AG04449 (cell line): ENCODE data around the gene RYR2.

ENCODE experiments used
- CTCF ChIA-PET: fragments of 350-600 bp; formaldehyde crosslinking; extraction: SDS; loops from one replicate; lab custom pipeline; 2021; ENCODE audit warnings: antibody characterized with exemption; lab: Yijun Ruan, JAX
- POLR2A ChIA-PET: fragments of 400-600, 350-600 bp; formaldehyde crosslinking; extraction: SDS; loops from one replicate; lab custom pipeline; 2020; ENCODE audit warnings: antibody characterized with exemption, inconsistent platforms; lab: Yijun Ruan, JAX
- DNase-seq: peaks from one replicate; pipeline ENCODE4 v3.0.0-alpha.2; 2010; ENCODE audit warnings: low read depth, low spot score
- H3K4me3 ChIP-seq: 2 replicates; pipeline ENCODE4 v1.5.1; 2011; ENCODE audit warnings: low read depth, mild to moderate bottlenecking, control low read depth, low read length
- CTCF ChIP-seq: IDR thresholded peaks from one replicate; pipeline ENCODE4 v1.5.1; 2011; ENCODE audit warnings: mild to moderate bottlenecking, moderate library complexity, low read length, control low read depth, inconsistent platforms; ENCODE audit not compliant: insufficient read depth; ENCODE audit errors: missing control alignments

RYR2 gene

GRCh38 chr1:237041795-237042525 is at the start of gene RYR2:
Gene RYR2, plus strand, starts transcription at chr1:237042184. Its CDS starts 338 bp downstream, at chr1:237042522.
- H3K4me3 ChIP-seq: no peak within 1 kb of the TSS
- no peak for DNase-seq
- TF ChIP-seq CTCF: no peak
- ChIA-PET POLR2A (no interaction called here), CTCF (no interaction called here)

- POLR2A ChIA-PET: no interaction called here
- CTCF ChIA-PET: no interaction called here
- no peak for DNase-seq
- TF ChIP-seq CTCF: no peak
- H3K4me3 ChIP-seq: no peak overlapping the region
Measured at GRCh38 chr1:236992449-236992848, 49.5 kb upstream of the RYR2 start.

GRCh38 chr1:236994450-236994849 is 47.5 kb upstream of the RYR2 start:
- POLR2A ChIA-PET: no interaction called here
- CTCF ChIA-PET: interaction anchor here (1.2 kb wide), 1 partner anchor 235 kb away, joined by 3 read pairs; no protein-coding TSS in a partner anchor

DNA sequence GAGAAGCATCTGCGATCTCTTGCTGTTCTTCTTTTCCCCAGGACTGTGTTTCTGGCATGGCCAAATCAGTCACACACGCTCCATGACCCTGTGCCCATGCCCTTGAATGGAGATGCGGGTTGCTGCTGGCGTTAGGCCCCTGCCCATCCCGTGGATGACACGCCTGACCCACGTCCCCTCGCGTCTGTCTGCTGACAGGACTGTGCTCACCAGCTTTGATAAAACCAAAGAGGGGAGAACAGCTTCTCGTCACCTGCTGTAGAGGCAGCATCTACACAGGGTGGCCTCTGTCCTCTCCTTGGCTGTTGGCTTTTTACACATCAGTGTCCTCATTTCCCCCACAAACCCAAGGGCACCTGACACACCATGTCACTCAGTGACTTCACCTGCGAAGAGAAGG is 44.6 kb upstream of the RYR2 start:
- no peak for DNase-seq
- H3K4me3 ChIP-seq: no peak overlapping the region
- ChIA-PET POLR2A (no interaction called here), CTCF (no interaction called here)
- no peak for TF ChIP-seq CTCF

More at GRCh38 chr1:236994450-236994849, 47.5 kb upstream of the RYR2 start:
- no peak for DNase-seq
- H3K4me3 ChIP-seq: no peak overlapping the region
- TF ChIP-seq CTCF: no peak

GRCh38 chr1:236997882-236998281 is 44.1 kb upstream of the RYR2 start:
- POLR2A ChIA-PET: no interaction called here
- CTCF ChIA-PET: no interaction called here
- no peak for DNase-seq
- H3K4me3 ChIP-seq: no peak overlapping the region
- TF ChIP-seq CTCF: no peak

DNA sequence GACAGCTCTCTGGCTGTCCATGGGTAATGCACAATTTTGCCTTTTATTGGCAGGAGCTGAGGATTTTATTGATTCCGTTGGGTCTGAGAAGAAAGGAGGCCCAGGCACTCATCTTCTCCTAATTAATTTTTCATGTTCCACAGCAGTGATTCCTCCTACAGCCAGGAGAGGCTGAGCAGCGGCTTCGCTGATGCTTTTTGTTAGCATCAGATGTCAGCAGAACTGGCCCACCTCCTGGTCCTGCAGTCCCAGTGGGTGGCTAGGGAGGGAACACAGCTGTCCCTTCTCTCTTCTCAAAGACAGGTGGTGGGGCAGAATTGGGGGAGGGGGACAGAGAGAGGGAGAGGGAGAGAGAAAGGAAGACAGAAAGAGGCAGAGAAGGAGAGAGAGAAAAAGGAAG is 43.4 kb upstream of the RYR2 start:
- no peak overlapping the region for H3K4me3 ChIP-seq
- POLR2A ChIA-PET: no interaction called here
- TF ChIP-seq CTCF: no peak
- CTCF ChIA-PET: no interaction called here
- DNase-seq: no peak
